ENCODE results near the gene IL1RN.

Gene IL1RN

DNA sequence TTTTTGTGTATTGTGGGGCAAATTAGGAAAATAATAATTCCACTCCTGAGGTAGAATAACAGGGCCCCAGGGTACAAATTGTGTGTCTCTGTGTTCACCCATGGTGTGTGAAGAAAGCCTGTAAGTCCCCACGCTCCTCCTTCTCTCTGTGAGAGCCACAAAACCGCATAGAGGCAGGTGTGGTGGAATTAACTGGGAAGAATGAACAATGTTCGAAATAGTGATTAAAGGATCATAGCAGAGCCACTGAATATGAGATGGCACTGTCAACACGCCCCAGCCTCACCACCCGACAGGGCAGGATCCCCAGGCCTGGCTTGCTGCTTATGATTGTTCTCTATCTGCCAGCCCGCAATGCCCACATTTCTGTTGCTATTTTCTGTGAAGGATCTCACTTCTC is 14.1 kb downstream of the IL1RN start:
- H3K36me3 ChIP-seq (ENCODE audit: insufficient read depth, low read length), result no peaks in the 10 kb centered on the region
- no peak overlapping the region for H3K4me3 ChIP-seq (ENCODE audit: low read depth, low read length)
- H2AFZ ChIP-seq (ENCODE audit: low read length, unreplicated experiment), result no peak overlapping the region

GRCh38 chr2:113142290-113142689 is 14.9 kb downstream of the IL1RN start:
- Histone ChIP-seq H3K36me3 (ENCODE audit: insufficient read depth, low read length) (no peaks in the 10 kb centered on the region), H3K79me2 (ENCODE audit: control insufficient read depth, insufficient read depth, low read length, unreplicated experiment) (no peaks in the 10 kb centered on the region), H3K27ac (ENCODE audit: low read depth, low read length) (no peak overlapping the region), H3K4me1 (ENCODE audit: control insufficient read depth, insufficient read depth, low read length, unreplicated experiment) (peaks cover 3% of the 10 kb centered on the region), H3K4me3 (ENCODE audit: low read depth, low read length) (no peak overlapping the region), H2AFZ (ENCODE audit: low read length, unreplicated experiment) (no peak overlapping the region), H3K27me3 (ENCODE audit: insufficient read depth, low read length) (peaks cover 16% of the 10 kb centered on the region; the same call in 1 of the 2 replicates)

More for the DNA sequence above, 14.1 kb downstream of the IL1RN start:
- Histone ChIP-seq H3K27ac (ENCODE audit: low read depth, low read length) (no peak overlapping the region), H3K4me1 (ENCODE audit: control insufficient read depth, insufficient read depth, low read length, unreplicated experiment) (peaks cover 3% of the 10 kb centered on the region), H3K27me3 (ENCODE audit: insufficient read depth, low read length) (peaks cover 16% of the 10 kb centered on the region; the same call in 1 of the 2 replicates), H3K79me2 (ENCODE audit: control insufficient read depth, insufficient read depth, low read length, unreplicated experiment) (no peaks in the 10 kb centered on the region)

GRCh38 chr2:113144259-113144658 is 16.9 kb downstream of the IL1RN start:
- H3K4me3 ChIP-seq (ENCODE audit: low read depth, low read length), result no peak overlapping the region
- H3K27me3 ChIP-seq (ENCODE audit: insufficient read depth, low read length), result peaks cover 16% of the 10 kb centered on the region; the same call in 1 of the 2 replicates
- no peaks in the 10 kb centered on the region for H3K4me1 ChIP-seq (ENCODE audit: control insufficient read depth, insufficient read depth, low read length, unreplicated experiment)
- no peak overlapping the region for H3K27ac ChIP-seq (ENCODE audit: low read depth, low read length)
- no peaks in the 10 kb centered on the region for H3K79me2 ChIP-seq (ENCODE audit: control insufficient read depth, insufficient read depth, low read length, unreplicated experiment)
- H3K36me3 ChIP-seq (ENCODE audit: insufficient read depth, low read length), result no peaks in the 10 kb centered on the region
- no peak overlapping the region for H2AFZ ChIP-seq (ENCODE audit: low read length, unreplicated experiment)

DNA sequence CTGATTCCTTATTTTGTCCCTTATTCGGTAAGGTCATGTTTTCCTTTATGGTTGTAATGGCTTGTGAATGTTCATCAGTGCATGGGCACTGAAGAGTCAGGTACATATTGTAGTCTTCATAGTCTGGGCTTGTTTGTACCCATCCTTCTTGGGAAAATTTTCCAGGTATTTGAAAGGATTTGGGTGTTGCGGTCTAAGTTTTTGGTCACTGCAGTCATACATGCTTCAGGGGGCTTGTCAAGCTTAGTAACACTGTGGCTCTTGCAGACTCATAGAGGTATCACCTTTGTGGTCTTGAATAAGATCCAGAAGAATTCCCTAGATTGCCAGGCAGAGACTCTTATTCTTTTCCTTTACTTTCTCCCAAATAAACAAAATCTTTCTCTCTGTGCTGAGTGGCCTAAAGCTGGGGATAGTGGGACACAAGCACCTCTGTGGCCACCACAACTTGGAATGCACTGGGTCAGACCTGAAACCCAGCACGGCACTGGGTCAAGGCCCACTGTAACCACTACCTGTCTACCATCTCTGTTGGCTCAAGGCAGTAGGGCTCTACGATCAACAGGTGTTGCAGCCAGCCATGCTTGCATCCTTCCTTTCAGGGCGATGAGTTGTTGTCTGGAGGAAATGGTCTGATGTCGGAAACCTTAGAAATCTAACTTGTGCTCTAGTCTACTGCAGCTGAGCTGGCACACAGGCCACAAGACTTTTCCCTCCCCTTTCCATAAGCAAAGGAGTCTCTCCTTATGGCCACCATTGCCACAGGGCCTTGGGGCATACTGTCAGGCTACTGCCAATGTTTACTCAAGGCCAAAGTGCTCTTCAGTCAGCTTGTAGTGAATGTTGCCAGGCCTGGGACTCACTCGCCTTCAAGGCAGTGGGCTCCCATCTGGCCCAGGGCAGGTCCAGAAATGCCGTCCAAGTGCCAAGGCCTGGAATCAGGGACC is 21.5 kb downstream of the IL1RN start:
- no peak overlapping the region for H2AFZ ChIP-seq (ENCODE audit: low read length, unreplicated experiment)
- no peaks in the 10 kb centered on the region for H3K4me1 ChIP-seq (ENCODE audit: control insufficient read depth, insufficient read depth, low read length, unreplicated experiment)
- H3K4me3 ChIP-seq (ENCODE audit: low read depth, low read length), result no peak overlapping the region
- H3K27ac ChIP-seq (ENCODE audit: low read depth, low read length), result no peak overlapping the region
- H3K79me2 ChIP-seq (ENCODE audit: control insufficient read depth, insufficient read depth, low read length, unreplicated experiment), result no peaks in the 10 kb centered on the region
- H3K36me3 ChIP-seq (ENCODE audit: insufficient read depth, low read length), result no peaks in the 10 kb centered on the region
- H3K27me3 ChIP-seq (ENCODE audit: insufficient read depth, low read length), result peaks cover 16% of the 10 kb centered on the region; the same call in 1 of the 2 replicates

GRCh38 chr2:113149553-113150257 is 22.3 kb downstream of the IL1RN start:
- Histone ChIP-seq H3K4me1 (ENCODE audit: control insufficient read depth, insufficient read depth, low read length, unreplicated experiment) (no peaks in the 10 kb centered on the region), H3K27me3 (ENCODE audit: insufficient read depth, low read length) (peaks cover 9% of the 10 kb centered on the region; the same call in 1 of the 2 replicates), H2AFZ (ENCODE audit: low read length, unreplicated experiment) (no peak overlapping the region), H3K27ac (ENCODE audit: low read depth, low read length) (no peak overlapping the region), H3K79me2 (ENCODE audit: control insufficient read depth, insufficient read depth, low read length, unreplicated experiment) (no peaks in the 10 kb centered on the region), H3K4me3 (ENCODE audit: low read depth, low read length) (no peak overlapping the region), H3K36me3 (ENCODE audit: insufficient read depth, low read length) (no peaks in the 10 kb centered on the region)

- H3K4me3 ChIP-seq (ENCODE audit: low read depth, low read length), result no peak overlapping the region
- peaks cover 4% of the 10 kb centered on the region; the same call in 1 of the 2 replicates for H3K27me3 ChIP-seq (ENCODE audit: insufficient read depth, low read length)
- no peak overlapping the region for H2AFZ ChIP-seq (ENCODE audit: low read length, unreplicated experiment)
- H3K36me3 ChIP-seq (ENCODE audit: insufficient read depth, low read length), result no peaks in the 10 kb centered on the region
- no peaks in the 10 kb centered on the region for H3K4me1 ChIP-seq (ENCODE audit: control insufficient read depth, insufficient read depth, low read length, unreplicated experiment)
- no peaks in the 10 kb centered on the region for H3K79me2 ChIP-seq (ENCODE audit: control insufficient read depth, insufficient read depth, low read length, unreplicated experiment)
- no peak overlapping the region for H3K27ac ChIP-seq (ENCODE audit: low read depth, low read length)
Observed at GRCh38 chr2:113150258-113150601, 22.8 kb downstream of the IL1RN start.

DNA sequence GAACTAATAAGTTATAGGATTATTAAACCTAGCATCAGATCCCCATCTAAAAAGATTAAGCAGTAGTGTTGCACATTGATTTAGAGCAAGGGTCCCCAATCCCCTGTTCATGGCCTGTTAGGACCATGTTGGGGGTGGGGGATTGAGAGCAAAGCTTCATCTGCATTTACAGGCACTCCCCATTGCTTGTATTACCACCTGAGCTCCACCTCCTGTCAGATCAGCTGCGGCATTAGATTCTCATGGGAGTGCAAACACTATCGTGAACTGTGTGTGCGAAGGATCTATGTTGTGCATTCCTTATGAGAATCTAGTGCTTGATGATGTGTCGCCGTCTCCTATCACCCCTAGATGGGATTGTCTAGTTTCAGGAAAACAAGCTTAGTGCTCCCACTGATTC is 27.9 kb downstream of the IL1RN start:
- Histone ChIP-seq H3K36me3 (ENCODE audit: insufficient read depth, low read length) (no peaks in the 10 kb centered on the region), H3K4me3 (ENCODE audit: low read depth, low read length) (no peak overlapping the region), H3K4me1 (ENCODE audit: control insufficient read depth, insufficient read depth, low read length, unreplicated experiment) (peaks cover 17% of the 10 kb centered on the region), H3K79me2 (ENCODE audit: control insufficient read depth, insufficient read depth, low read length, unreplicated experiment) (no peaks in the 10 kb centered on the region), H2AFZ (ENCODE audit: low read length, unreplicated experiment) (no peak overlapping the region), H3K27ac (ENCODE audit: low read depth, low read length) (no peak overlapping the region), H3K27me3 (ENCODE audit: insufficient read depth, low read length) (no peaks in the 10 kb centered on the region)

DNA sequence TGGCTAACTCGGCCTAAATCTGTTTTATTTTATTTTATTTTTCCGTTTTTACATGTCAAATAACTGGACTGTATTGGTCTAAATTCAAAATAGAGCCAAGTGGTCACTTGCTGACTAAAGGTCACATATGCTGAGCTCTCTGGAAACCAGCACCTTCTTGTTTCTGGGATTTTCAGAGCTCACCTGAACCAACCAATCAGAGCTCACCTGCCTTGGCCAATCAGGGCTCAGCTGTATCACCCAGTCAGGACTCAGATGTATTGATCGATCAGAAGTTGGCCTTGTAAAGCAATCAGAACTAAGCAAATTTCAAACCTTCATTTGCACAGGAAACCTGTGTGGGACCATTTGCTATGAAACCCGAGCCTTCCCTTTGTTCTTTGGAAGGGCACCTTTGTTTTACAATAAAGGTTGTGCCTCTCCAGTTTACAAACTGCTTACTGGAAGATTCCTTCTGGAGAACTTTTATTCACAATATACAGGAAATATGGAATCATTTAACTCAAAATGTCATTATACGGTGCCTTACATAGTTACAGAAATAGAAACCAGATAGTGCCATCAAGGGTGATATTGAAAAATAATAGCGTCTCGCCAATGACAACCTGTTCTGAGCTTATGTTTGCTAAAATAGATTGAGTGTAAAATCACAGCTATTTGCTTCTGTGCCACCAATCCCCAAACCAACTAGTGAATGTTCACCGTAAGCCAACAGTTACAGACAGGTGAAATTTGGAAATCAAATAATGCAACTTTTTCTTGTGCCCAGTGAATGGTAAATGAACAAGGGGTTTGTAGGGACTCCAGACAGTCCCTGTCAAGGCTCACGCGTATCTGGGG is 29.1 kb downstream of the IL1RN start:
- Histone ChIP-seq H2AFZ (ENCODE audit: low read length, unreplicated experiment) (peak overlapping the region; percentile 54), H3K4me1 (ENCODE audit: control insufficient read depth, insufficient read depth, low read length, unreplicated experiment) (peaks cover 17% of the 10 kb centered on the region), H3K4me3 (ENCODE audit: low read depth, low read length) (peak overlapping the region; percentile 76), H3K36me3 (ENCODE audit: insufficient read depth, low read length) (no peaks in the 10 kb centered on the region), H3K27ac (ENCODE audit: low read depth, low read length) (no peak overlapping the region), H3K79me2 (ENCODE audit: control insufficient read depth, insufficient read depth, low read length, unreplicated experiment) (no peaks in the 10 kb centered on the region), H3K27me3 (ENCODE audit: insufficient read depth, low read length) (no peaks in the 10 kb centered on the region)

GRCh38 chr2:113157118-113157896 is 29.9 kb downstream of the IL1RN start:
- Histone ChIP-seq H3K27ac (ENCODE audit: low read depth, low read length) (peak overlapping the region; percentile 73; the same call in 1 of the 2 replicates), H3K4me1 (ENCODE audit: control insufficient read depth, insufficient read depth, low read length, unreplicated experiment) (peaks cover 17% of the 10 kb centered on the region), H3K27me3 (ENCODE audit: insufficient read depth, low read length) (no peaks in the 10 kb centered on the region), H2AFZ (ENCODE audit: low read length, unreplicated experiment) (peak overlapping the region; percentile 97), H3K79me2 (ENCODE audit: control insufficient read depth, insufficient read depth, low read length, unreplicated experiment) (no peaks in the 10 kb centered on the region), H3K36me3 (ENCODE audit: insufficient read depth, low read length) (no peaks in the 10 kb centered on the region), H3K4me3 (ENCODE audit: low read depth, low read length) (peak overlapping the region; percentile 76)
